GM18517 (cell line): ENCODE measurements around the gene WNK2.

ENCODE experiments used
- ATAC-seq: cut with Tn5 transposase; IDR thresholded peaks from one replicate; pipeline ENCODE4 v1.9.1; 2021; ENCODE audit warnings: mild to moderate bottlenecking, moderate library complexity; ENCODE audit not compliant: unreplicated experiment

WNK2 gene

DNA sequence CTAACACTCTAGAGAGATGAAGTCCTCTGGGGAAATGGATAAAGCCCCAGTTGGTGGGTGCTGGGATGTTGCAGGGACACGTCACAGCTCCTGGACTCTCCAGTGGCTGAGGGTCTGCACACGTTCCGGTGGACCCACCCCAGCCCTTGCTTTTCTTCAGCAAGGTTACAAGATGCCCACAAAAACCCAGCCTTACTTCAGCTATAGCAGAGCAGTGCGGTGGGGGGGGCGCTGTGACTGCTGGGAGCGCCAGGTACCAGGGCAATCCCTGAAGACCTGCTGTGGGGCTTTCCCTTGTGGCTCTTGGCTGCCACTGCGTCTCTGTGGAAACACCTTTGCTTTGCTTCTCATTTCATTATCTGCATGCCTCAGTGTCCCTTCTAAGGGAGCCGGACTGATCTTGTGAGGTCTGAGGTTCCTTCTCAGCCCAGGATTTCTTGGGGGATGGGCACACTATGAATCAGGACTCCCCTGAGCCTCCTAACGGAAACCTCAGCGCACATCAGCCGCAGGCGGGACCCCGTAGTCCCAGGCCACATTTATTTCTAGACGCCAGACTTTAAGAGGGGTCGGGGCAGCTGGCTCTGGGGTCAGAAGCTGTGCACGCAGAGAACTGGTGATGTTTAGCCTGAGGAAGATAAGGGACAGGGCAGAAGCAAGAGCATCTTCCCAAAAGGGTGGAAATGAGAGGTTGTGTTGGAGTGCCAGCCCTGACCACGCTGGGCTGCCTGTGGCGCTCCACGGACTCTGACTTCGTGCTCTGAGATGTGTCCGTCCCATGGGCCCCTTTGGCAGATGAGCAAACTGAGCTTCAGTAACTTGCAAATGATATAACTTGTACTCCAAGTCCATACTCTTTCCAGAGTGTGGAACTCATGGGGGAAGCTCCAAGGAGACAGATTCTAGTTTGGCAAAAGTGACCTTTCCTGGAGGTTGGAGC lies 106.8 kb downstream of the WNK2 start:
- ATAC-seq, result no peak

DNA sequence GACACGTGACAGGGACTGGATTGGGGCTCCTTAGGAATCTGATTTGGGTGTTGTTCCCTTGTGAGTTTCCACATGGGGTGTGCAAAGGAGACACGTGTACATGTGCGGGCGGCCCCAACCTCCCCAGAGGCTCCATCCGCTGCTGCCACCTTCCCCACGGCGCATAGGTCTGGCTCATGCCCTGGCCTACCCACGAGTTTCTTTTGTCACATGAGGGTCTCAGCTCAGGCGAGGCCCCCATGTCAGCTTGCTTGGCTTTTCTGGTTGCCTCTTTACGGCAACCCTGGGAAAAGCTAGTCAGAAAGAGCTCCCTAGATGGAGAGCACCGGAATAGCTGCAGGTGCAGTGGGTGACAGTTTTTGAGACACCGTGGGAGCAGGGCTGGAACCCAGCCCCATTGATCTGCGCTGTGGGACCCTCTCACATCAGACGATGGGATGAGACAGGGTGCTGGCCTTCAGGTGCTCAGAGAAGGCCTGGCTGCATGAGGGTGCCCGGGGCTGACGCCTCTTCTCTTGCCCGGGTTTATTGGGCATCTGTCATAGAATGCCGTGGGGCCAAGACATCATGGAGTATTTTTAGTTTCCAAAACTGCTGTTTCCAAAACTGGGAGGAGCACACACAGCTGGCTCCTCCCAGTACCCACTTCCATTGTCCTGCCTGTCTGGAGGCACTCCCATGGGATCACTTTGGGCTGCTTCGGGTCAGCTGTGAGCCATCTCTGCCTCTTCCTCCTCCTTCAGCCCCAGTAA lies 107.8 kb downstream of the WNK2 start:
- no peak for ATAC-seq

DNA sequence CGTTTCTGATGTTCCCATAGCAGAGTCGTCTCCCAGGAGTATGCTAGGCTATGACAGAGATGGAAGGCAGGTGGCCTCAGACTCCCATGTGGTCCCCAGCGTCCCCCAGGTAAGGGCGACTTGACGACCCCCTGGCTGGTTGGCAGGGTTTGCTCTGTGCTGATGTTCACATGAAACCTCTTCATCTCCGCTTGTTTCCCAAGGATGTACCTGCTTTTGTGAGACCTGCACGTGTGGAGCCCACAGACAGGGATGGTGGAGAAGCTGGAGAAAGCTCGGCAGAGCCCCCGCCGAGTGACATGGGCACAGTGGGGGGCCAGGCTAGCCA lies 108.3 kb downstream of the WNK2 start:
- no peak for ATAC-seq

DNA sequence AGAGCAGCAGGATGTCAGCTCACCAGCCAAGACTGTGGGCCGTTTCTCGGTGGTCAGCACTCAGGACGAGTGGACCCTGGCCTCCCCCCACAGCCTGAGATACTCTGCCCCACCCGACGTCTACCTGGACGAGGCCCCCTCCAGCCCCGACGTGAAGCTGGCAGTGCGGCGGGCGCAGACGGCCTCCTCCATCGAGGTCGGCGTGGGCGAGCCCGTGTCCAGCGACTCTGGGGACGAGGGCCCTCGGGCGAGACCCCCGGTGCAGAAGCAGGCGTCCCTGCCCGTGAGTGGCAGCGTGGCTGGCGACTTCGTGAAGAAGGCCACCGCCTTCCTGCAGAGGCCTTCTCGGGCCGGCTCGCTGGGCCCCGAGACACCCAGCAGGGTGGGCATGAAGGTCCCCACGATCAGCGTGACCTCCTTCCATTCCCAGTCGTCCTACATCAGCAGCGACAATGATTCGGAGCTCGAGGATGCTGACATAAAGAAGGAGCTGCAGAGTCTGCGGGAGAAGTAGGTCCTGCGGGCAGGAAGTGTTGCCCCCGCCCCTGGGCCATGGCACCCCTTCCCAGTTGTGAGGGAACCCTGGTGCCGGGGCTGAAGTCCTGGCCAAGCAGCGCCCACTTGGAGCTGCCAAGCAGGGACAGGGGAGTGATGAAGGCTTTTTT lies 108.9 kb downstream of the WNK2 start:
- no peak for ATAC-seq

DNA sequence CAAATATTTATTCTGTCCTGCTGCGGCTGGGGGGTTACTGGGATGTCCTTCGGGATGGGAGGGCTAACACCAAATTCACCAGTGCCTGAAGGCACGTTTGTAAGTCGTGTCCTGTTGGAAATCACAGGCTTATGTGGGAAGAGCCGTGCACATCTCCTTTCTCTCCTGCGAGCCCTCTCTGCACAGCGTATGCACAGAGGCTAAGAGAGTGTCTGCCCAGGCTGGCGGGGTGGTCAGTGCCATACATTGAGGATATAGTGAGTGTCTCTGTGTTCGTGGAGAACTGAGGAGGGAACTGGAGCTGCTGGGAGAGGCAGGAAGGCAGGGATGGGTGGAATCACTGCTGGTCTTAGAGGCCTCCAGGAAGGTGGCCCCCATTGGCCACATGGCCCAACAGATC lies 110.1 kb downstream of the WNK2 start:
- no peak for ATAC-seq

DNA sequence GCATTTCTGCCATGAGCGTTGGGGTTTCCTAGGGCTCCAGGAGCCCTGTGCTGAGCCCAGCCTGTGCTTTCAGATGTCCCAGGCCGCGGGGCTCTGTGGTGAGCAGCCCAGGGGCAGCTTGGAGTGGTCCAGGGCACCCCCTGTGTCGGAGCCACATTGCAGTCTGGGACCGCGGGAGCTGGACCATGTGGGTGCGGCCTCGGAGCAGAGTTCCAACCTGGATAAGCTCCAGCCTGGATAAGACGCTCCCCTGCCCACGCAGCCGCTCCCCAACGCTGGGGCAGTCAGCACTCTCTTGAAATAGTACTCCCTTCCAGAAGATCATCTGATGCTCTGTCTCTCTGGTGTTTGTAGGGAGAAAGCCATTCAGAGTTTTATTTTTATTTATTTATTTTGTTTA lies 111.1 kb downstream of the WNK2 start:
- ATAC-seq, result no peak

DNA sequence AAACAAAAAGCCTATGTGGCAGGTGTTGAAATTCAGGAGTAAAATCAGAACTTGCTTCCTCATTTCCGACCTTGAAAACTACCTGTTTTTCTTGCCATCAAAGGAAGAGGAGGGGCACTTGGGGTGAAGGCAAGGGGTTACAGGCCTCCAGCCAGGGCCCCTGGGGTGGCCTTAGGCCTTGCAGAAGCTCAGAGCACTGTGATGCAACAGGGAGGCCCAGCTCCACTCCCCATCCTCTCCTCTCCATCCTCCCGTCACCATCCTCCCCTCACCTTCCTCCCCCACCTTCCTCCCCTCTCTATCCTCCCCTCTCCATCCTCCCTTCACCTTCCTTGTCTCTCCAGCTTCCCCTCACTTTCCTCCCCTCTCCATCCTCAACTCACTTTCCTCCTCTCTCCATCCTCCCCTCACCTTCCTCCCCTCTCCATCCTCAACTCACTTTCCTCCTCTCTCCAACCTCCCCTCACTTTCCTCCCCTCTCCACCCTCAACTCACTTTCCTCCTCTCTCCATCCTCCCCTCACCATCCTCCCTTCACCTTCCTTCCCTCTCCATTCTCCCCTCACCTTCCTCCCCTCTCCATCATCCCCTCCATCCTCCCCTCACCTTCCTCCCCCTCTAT lies 111.6 kb downstream of the WNK2 start:
- no peak for ATAC-seq

DNA sequence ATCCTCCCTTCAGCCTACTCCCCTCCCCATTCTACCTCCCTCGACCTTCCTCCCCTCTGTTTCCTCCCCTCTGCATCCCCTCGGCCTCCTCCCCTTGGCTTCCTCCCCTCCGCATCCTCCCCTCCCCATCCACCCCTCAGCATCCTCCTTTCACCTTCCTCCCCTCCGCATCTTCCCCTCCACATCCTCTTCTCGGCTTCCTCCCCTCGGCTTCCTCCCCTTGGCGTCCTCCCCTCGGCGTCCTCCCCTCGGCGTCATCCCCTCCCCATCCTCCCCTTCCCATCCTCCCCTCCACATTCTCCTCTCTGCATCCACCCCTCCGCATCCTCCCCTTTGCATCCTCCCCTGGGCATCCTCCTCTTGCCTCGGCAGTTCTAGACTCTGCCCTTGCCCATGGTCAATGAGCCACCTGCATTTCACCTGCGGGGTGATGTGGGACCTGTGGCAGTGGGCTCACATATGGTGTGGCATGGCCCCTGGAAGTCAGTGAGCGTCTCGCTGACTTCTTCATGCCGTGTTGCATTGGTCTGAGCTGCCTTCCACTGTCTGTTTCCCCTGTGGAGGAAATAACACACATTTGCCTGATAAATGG lies 113.0 kb downstream of the WNK2 start:
- no peak for ATAC-seq

DNA sequence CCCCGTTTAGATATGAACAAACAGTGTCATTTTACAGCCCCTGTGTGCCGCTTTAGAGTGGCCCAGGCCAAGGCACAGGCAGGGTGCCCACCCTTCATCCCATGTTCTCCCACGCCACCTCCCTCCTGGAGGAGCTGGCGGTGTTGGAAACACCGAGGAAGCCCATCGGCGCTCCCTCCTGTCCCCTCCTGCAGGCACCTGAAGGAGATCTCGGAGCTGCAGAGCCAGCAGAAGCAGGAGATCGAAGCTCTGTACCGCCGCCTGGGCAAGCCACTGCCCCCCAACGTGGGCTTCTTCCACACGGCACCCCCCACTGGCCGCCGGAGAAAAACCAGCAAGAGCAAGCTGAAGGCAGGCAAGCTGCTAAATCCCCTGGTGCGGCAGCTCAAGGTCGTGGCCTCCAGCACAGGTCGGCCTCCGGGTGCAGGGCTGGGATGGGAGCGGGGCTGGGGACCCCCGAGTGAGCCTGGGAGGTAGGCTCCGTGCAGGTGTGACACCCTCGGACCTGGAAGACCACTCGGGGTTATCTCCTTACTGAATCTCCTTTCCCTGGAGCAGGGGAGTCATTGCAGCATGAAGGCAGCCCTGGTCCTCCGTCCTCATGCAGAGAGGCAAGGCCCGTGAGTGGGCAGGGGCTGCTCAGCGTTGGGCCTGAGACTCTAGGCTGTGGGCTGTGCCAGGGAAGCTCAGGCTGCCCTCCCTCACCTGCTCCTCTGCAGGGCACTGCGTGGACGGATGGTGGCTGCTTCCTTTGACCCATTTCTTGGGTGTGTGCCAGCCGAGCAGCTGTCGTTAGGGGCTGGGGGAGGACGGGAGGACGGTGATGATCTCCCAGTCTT lies 113.9 kb downstream of the WNK2 start:
- no peak for ATAC-seq

DNA sequence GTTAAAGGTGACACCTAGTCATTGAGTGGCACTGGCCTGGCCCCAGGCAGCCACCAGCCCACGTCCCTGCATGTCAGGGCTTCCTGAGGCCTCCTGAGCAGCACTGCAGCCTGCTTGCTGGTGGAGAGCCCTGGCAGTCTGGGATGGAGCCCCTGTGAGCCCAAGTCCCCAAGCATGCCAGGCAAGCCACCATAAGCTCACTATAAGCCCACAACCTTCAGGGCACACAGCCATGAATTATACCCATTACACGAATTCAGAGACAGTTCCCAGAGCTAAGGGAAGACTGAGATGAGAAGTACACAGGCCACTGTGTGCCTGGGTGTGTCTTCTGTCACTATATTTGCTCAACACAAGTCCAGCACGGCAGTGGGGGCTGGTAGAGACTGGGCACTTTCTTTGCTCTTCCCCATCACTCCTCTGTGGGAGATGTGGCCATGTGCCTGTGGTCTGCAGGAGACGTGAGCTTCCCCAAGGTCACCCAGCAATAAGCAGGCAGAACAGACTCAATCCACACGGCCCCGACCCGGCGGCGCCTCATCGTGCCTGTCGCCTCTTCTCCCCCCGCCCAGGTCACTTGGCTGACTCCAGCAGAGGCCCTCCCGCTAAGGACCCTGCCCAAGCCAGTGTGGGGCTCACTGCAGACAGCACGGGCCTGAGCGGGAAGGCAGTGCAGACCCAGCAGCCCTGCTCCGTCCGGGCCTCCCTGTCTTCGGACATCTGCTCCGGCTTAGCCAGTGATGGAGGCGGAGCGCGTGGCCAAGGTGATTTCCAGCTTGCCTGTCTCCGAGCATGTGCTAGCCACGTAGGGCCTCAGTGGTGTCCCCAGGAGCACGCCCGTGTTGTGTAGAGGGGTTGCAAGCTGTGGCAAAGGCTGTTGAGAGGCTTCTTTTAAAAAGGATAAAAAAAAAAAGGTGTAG lies 114.8 kb downstream of the WNK2 start:
- ATAC-seq, result no peak

DNA sequence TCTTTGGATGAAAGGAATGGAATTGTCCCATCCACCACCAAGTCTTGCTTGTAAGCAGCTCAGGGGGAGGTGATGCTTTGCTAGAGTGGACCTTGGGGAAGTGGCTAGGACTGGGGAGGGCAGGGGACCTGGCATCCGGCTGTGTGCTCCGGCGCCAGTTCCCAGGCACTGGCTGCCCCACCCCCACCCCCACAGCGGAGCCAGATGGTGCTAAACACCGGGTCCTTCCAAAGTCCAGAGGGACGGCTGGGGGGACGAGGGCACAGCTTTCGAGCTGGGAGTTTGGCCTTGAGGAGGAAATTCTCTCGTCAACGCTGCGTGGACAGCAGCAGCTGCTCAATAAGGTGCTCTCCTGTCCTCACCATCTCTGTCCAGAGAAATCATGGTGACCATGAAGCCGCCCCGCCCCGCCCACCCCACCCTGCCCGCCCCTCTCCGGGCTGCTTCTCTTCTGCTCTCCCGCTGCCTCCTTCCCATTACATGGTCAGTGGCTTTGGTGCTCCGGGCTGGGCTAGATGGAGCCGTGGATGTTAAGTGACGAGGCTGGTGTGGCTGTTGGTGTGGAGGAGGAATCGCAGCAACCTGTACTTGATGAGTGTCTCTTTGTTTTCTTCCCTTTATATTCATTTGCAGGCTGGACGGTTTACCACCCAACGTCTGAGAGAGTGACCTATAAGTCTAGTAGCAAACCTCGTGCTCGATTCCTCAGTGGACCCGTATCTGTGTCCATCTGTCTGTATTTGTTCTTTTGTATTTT lies 115.7 kb downstream of the WNK2 start:
- ATAC-seq, result no peak

DNA sequence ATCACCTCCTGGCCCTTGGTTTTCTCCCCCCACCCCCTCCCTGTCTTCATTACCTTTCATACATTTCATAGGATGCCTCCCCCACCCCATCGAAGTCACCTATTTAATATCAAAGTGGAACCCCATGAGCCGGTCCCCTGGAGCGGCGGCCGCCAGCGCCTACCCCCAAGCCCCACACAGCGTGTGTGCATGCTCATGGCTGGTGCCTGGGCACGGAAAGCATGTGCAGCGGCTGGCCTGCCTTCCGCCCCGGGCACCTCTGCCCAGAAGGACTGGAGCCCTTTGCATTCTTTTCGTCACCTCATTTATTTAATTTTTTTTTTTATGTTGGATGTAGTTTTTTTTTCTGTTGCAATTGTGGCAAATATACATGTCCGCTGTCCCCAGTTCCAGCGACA lies 116.2 kb downstream of the WNK2 start:
- no peak for ATAC-seq

DNA sequence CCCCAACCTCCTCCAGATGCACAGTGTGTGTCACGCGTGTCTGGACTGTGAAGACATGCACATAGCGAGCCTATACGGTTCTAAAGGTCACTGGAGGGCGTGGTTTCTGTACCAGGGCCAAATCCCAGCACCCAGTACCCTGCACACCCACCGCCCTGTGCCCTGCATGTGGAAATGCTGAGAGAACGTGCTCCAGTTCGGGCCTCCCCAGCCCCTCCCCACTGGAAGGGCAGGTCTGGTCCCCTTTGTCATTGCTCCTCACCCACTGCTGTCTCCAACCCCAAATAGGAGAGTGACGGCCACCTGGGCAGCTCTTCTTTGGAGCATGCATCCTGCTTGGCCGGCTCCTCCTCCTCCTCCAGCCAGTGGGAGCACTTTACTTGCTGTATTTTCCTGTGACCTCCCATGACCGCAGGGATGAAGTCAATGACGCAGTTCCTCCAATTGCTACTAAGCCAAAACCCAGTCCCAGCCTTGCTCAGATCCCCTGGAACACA lies 116.7 kb downstream of the WNK2 start:
- ATAC-seq, result no peak

DNA sequence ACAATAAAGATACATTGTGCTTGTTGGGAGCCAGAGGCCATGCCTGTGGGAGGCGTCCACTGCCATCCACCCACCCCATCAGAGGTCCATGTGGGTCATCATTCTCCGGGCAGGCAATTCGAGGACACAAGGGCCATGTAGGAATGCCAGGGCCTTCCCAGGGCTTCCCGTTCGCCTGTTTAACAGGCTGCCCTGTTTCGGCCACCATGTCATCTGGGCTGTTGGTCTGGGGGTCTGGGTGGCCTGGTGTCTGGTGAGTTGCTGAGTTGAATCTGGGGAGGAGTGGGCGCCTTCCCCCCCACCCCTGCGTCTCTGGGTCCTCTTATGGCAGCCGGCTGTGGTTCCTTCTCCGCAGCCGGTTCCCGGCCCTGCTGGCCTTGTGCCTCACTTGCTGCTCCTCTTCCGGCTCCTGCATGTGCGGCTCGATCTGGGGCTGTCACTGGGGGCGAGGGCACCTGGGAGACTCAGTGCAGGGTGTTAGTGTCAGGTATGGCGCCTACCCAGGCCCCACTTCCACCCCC lies 117.4 kb downstream of the WNK2 start:
- no peak for ATAC-seq

DNA sequence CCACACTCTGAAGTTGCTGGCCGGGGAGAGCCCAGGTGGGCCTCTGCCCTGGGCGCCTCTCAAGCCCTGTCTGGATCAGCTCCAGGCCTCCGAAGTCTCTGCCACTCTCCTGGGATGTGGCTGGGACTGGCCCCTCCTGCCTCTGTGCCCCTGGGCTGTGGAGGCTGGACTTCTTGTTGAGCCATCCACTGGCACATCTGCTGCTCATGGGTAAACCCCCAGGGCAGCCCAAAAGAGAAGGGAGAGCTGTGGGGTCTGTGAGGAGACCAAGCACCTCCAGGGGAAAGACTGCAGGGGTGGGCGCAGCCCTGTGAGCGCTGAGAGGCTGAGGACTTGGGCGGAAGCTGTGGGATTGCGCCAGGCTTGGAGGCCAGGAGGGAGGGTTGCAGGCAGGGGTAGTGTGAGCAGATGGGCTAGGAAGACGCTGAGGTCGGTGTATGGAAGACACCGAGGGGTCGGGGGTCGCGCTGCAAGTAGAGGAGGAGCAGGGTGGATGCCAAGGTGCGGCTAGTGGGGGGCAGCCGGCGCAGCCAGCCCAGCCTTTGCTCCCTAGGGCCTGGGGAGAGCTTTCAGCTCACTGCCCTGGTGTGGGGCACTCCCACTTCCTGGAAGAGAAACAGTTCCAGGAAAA lies 118.1 kb downstream of the WNK2 start:
- no peak for ATAC-seq

DNA sequence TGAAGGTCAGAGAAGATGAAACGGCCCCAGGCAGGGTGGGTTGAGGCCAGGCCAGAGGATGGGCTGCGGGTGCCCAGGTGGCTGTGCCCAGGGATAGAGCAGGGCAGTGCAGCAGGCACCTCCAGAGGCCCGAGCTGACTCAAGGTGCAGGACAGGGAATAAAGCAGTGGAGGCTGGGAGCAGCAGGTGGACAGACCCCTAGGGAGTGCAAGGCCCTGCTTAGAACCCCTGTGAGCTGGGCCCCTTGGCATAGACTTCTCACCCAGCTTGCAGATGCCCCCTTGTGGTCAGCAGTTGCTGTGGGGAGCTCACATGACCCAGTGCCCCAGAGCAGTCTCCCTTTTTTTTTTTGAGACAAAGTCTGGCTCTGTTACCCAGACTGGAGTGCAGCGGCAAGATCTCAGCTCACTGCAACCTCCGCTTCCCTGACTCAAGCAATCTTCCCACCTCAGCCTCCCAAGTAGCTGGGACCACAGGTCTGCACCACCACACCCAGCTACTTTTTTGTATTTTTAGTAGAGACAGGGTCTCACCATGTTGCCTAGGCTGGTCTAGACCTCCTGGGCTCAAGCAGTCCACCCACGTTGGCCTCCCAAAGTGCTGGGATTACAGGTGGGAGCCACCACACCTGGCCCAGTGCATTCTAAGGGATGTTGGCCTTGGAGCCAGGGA lies 118.8 kb downstream of the WNK2 start:
- ATAC-seq, result no peak

DNA sequence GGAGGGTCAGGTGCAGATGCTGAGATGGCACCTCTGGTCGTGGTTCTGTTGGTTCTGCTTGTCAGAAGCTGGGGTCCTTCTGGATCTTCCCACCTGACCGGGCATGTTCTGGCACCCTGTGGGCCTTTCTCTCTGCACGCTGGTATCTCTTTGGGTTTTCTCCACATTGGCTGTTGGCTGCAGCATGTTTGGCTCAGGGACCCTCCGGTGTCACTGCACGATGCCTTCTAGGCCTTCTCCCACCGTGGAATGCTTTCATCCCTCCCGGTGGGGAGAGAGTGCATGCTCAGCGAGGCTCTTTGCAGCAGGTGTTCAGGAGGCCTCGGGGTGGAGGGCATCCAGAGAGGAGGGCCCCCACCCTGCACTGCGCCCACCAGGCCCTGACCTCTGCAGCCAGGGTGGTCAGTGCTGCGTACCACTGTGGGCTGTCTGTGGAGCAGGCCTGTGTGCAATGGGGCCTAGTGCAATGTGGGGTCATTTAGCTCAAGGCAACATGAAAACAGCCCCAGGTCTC lies 119.4 kb downstream of the WNK2 start:
- no peak for ATAC-seq
